GM19452 (cell line): Measurements from ENCODE around the gene RBMS2.
"Not testable (repeated sequence)": the region's sequence is repeated elsewhere in the genome, so short reads cannot be mapped to it uniquely, and the experiment has no call there.

ENCODE experiments used
- ATAC-seq: cut with Tn5 transposase; IDR thresholded peaks from one replicate; pipeline ENCODE4 v1.9.1; 2021; ENCODE audit not compliant: unreplicated experiment

RBMS2 gene, protein sequence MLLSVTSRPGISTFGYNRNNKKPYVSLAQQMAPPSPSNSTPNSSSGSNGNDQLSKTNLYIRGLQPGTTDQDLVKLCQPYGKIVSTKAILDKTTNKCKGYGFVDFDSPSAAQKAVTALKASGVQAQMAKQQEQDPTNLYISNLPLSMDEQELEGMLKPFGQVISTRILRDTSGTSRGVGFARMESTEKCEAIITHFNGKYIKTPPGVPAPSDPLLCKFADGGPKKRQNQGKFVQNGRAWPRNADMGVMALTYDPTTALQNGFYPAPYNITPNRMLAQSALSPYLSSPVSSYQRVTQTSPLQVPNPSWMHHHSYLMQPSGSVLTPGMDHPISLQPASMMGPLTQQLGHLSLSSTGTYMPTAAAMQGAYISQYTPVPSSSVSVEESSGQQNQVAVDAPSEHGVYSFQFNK

DNA sequence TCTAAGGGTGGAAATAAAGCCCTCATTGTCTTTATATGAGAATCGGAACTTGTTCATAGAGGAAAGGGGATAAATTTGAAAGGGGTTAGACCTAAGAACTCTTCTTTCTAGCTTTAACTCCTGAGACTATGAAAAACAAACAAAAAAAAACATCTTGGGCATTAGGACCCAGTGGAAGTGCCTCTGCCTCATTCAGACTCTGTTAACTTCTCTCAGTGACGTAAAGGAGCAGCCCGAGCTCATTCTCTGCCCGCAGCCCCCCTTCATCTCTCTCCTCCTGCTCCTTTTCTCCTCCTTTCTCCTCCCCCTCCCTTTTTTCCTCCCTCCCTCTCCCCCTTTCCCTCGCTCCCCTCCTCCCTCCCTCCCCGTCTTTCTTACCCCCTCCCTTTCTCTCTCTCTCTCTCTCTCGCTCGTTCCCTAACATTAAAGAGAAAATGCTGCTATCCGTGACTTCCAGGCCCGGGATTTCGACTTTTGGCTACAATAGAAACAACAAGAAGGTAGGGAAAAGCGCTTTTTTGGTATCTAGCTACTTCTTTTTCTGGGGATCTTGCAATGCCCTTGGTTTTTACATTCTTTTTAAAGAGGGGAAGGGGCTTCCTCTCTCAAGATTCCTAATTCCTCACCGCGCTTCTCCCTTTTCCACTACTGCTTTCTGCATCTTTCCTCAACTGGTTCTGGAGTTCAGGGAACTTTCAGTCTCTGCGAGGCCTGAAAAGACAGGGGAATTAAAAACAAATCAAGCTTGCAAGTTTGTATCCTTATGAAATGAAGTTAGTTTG, at the start of gene RBMS2:
Gene RBMS2, plus strand, starts transcription at position 231 of the 782 bp plus-strand sequence. Its CDS starts 204 bp downstream, at position 435.
- no peak for ATAC-seq

- no peak for ATAC-seq
Measured at GRCh38 chr12:56474389-56474788, 47.2 kb upstream of the RBMS2 start.

- ATAC-seq = no peak
Measured at GRCh38 chr12:56476143-56476542, 45.5 kb upstream of the RBMS2 start.

- ATAC-seq = no peak
Measured at GRCh38 chr12:56476972-56477432, 44.6 kb upstream of the RBMS2 start.

DNA sequence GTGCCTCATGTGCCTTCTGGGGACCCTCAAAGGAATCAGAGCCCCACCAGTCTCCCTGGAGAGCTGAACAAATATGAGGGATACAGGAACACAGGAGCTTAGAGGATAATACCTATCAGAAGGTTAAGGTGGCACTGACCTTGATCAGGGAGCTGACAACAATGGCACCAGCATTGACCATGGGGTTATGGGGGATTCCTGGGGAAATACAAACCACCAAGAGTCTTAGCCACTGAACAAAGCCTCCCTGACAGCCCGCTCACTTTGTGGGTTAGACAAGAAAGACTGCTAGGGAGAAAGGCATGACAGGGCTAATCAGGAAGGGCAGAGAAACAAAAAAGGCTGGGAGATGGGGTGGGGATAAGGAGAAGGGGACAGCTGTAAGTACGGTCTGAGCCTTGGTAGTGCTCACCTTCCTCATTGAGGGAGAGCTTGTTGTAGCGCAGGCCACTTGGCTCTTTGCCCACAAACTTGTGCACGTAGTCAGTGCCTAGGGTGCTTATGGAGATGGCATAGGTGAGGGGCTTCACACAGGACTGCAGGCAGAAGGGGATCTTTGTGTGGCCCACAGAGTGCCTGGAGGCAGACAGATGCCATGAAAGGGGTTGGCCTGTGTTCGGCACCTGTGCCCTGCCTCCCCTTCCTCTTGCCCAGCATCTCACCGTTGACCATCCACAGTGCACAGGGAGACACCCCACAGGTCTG, 43.9 kb upstream of the RBMS2 start:
- ATAC-seq = no peak

DNA sequence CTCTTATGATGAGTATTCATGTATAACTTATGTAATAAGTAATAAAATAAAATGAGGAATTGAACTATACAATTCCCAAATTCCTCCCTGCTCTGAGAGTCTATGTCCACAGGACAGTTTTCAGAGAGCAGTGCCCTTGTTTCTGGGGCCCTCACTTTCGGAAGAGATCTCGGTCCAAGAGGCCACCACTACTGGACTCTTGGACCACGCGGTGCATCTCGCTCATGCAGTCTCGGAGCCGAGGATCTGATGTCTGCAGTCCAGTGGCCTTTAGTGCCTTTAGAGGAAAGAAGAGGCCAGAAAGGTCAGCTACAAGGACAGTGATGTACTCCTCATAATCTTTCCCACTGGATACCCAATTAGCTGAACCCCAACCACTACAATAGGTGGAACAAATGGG, 42.0 kb upstream of the RBMS2 start:
- ATAC-seq = no peak

DNA sequence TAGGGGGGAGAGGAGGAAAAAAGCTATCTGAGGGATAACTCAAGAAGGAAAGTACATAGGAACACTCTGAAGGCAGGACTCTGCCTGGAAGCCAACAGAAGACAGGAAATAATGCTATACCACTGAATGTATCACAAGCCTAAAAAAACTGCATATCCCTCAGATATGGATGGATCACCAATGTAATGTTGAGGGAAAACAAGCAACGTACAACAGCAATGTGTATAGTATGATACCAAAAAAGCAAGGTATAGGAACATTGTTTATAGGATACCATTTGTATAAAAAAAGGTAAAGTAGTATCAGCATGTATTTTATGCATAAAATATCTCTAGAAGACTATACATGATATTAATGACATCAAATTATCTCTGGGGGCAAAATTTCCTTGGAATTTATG, 37.1 kb upstream of the RBMS2 start:
- ATAC-seq = no peak

- ATAC-seq = no peak
Measured at GRCh38 chr12:56486694-56487093, 34.9 kb upstream of the RBMS2 start.

DNA sequence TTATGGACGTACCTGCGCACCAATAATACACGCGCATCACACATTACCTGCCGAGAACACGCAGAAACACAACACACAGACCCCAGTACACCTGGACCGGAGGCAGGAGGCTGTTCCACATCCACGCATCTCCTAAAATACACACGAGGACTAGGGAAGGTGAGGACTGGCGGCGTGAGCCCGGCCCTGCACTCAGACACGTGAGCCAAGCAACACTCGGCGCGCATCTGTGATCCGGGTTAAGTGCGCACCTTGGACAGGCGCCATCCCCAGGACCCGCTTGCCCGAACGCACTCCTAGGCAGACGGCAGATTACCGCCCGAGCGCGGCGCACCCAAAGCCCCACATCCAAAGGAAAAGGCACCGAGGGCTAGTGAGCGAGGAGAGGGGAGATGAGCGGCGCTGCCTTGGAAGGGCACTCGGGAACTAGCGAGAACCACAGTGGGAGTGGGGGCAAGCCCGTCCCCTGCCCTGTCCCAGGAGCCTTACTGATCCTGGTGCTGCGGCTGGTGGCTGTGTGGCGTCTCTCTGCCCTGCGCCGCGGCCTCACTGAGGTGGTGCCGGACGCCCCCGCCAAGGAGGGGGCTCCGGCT, 34.1 kb upstream of the RBMS2 start:
- peak; percentile 37 for ATAC-seq

DNA sequence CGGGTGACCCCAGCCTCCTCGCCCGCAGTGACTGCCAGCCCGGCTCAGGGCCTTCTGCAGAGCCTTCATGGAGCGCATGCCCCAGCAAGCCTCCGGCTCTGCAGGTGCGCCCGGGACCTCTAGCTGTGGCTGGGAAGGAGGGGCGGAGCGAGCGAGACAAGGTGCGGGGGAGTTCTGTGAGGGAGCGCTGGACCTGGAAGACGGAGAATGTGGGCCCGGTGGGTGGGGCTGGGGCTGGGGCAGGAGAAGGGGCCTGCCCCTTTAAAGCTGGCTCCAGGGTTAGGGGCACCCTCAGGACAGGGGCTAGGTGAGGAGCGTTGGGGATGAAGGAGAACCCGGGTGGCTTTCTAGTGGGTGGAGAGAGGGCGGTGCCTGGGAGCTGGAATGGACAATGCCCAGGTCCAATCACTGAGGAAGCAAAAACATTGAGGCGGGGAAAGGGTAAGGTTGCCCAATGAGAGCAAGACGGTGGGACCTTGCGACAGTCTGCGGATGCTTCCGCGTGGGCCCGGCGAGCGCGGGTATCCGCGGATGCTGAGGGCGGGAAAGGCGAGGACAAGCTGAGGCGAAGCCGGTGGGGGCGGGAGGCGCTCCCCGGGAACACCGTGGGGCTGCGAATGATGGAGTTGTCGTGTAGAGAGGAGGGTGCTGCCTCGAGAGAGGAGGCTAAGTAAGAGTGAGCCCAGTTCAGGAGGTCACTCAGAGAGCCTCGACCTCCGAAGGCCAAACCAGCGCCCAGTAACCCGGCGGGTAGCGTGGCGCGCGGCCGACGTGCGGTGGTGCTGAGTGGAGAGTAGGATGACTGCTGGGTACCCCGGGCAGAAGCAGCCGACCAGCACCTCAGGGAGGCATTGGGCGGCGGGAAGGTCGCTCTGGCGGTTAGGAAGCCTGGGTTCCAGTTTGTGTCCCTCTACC, 33.3 kb upstream of the RBMS2 start, which contains the start of gene GLS2:
Gene GLS2, minus strand, starts transcription at position 121 of the 915 bp plus-strand sequence. Its CDS starts 43 bp downstream, at position 78.
- ATAC-seq = peak; percentile 88

GRCh38 chr12:56490360-56490759, 31.3 kb upstream of the RBMS2 start:
- no peak for ATAC-seq

- ATAC-seq = not testable (repeated sequence)
Measured at GRCh38 chr12:56493409-56494105, 28.1 kb upstream of the RBMS2 start.

- ATAC-seq = not testable (repeated sequence)
Measured at GRCh38 chr12:56494106-56494415, 27.6 kb upstream of the RBMS2 start.

GRCh38 chr12:56494481-56494880, 27.1 kb upstream of the RBMS2 start:
- not testable (repeated sequence) for ATAC-seq

GRCh38 chr12:56496704-56497103, 24.9 kb upstream of the RBMS2 start:
- ATAC-seq = not testable (repeated sequence)

- not testable (repeated sequence) for ATAC-seq
Measured at GRCh38 chr12:56498126-56498902, 23.3 kb upstream of the RBMS2 start.

DNA sequence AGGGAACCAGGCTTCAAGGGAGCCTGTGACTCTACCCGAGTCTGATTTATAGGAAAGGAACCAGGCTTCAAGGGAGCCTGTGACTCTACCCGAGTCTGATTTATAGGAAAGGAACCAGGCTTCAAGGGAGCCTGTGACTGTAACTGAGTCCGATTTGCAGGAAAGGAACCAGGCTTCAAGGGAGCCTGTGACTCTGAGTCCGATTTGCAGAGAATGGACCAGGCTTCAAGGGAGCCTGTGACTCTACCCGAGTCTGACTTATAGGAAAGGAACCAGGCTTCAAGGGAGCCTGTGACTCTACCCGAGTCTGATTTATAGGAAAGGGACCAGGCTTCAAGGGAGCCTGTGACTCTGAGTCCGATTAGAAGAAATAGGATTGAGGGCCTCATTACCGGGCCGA, 22.2 kb upstream of the RBMS2 start:
- ATAC-seq = not testable (repeated sequence)

- ATAC-seq = not testable (repeated sequence)
Measured at GRCh38 chr12:56499879-56500278, 21.7 kb upstream of the RBMS2 start.

DNA sequence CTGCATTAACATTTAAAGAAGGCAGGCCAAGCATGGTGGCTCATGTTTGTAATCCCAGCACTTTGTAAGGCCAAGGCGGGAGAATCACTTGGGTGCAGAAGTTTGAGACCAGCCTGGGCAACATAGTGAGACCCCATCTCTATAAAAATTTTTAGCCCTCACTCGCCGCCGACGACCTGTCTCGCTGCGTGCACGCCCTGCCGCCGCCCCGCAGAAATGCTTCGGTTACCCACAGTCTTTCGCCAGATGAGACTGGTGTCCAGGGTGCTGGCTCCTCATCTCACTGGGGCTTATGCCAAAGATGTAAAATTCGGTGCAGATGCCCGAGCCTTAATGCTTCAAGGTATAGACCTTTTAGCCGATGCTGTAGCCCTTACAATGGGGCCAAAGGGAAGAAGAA, 10.8 kb upstream of the RBMS2 start:
- no peak for ATAC-seq
